ENCODE measurements around the gene LIAS. TPM values are rescaled to one million over a fixed set of nuclear protein-coding genes. Genes with fewer than 3 reads are reported as not detected.

Gene LIAS
- total and polyA plus RNA-seq, 10 of the 15 experiments (the other 5 are each of a cell fraction or from before 2014, with no cell fraction given): 17.9 to 32.3 (median 26.4) TPM

GRCh38 chr4:39427520-39428114 lies 31.2 kb upstream of the LIAS start:
- DNase-seq (ENCODE audit: low read depth, low spot score): no peak
- ATAC-seq: no peak
- ChIA-PET POLR2A (interaction anchor here (0.7 kb wide), 1 partner anchor 246 kb away, joined by 3 read pairs; no protein-coding TSS in a partner anchor), RAD21 (ENCODE audit: unreplicated experiment) (interaction anchor here (0.9 kb wide), 1 partner anchor 10 kb away, joined by 3 read pairs; no protein-coding TSS in a partner anchor), SMC1A (ENCODE audit: uncharacterized antibody, unreplicated experiment) (interaction anchor here (1.0 to 1.1 kb wide), 2 partner anchors 14 to 87 kb away, joined by 3 read pairs; no protein-coding TSS in a partner anchor), CTCF (interaction anchor here (1.1 to 2.5 kb wide), 3 partner anchors 9 to 17 kb away, joined by 3 to 7 read pairs (median 4); no protein-coding TSS in a partner anchor)
- no peaks in the 10 kb centered on the region for H4K20me1 ChIP-seq (ENCODE audit: control insufficient read depth, insufficient read depth)
- no peak overlapping the region for H3K27ac ChIP-seq (ENCODE audit: control insufficient read depth, insufficient read depth)
- no peaks in the 10 kb centered on the region for H3K36me3 ChIP-seq (ENCODE audit: control insufficient read depth in 2 of 2, insufficient read depth in 2 of 2, low read length in 1 of 2)
- WGBS (ENCODE audit: insufficient coverage, insufficient replicate concordance, low lambda C conversion rate, missing lambda C conversion rate): 14% methylated on average over 10 of the region's 10 CpGs
- BruUV-seq (replicated peaks): no TSS peak
- no peak overlapping the region for H3K4me3 ChIP-seq
- H2AFZ ChIP-seq (ENCODE audit: control insufficient read depth, low read depth, low read length): no peak overlapping the region
- intact Hi-C loops (cut with micrococcal nuclease; ENCODE audit: unreplicated experiment): no loop called here
- in situ Hi-C loops (cut with MboI): loop anchor here (25.0 kb wide), 1 partner anchor 515 kb away; no protein-coding TSS in a partner anchor
- no peaks in the 10 kb centered on the region for H3K79me2 ChIP-seq (ENCODE audit: control insufficient read depth, insufficient read depth, low read length)
- H3K9ac ChIP-seq (ENCODE audit: control insufficient read depth, insufficient read depth, low read length): no peak overlapping the region
- H3K9me3 ChIP-seq (replicated peaks; ENCODE audit: control insufficient read depth, insufficient read depth, low read length): no peaks in the 10 kb centered on the region
- H3K4me1 ChIP-seq (ENCODE audit: control insufficient read depth, insufficient read depth, low read length): no peaks in the 10 kb centered on the region
- H3K4me2 ChIP-seq (ENCODE audit: control insufficient read depth, insufficient read depth): no peak overlapping the region
- no peaks in the 10 kb centered on the region; a peak in 1 of 4 replicates for H3K27me3 ChIP-seq (replicated peaks in 1 of 2; ENCODE audit: control insufficient read depth in 2 of 2, insufficient read depth in 2 of 2, low read length in 1 of 2)
- FAIRE-seq: no peak
- TF ChIP-seq CEBPZ (IDR thresholded peaks at IDR 0.05; ENCODE audit: low read depth, low read length): no peak
- TF ChIP-seq GATAD2B (conservative IDR thresholded peaks at IDR 0.05; ENCODE audit: low read depth): no peak
- no peak for TF ChIP-seq HSF1 (IDR thresholded peaks at IDR 0.05; ENCODE audit: low read depth, low read length)
- no peak for TF ChIP-seq PRDM15 (CRISPR knock-in tag; IDR thresholded peaks at IDR 0.05)
- TF ChIP-seq EZH2 (IDR thresholded peaks at IDR 0.05; ENCODE audit: borderline replicate concordance, control insufficient read depth, low read depth, low read length): no peak
- TF ChIP-seq MLLT1 (IDR thresholded peaks at IDR 0.05): no peak
- no peak for TF ChIP-seq TARDBP (IDR thresholded peaks at IDR 0.05; ENCODE audit: borderline replicate concordance)
- no peak for TF ChIP-seq BMI1 (IDR thresholded peaks at IDR 0.05; ENCODE audit: borderline replicate concordance)
- TF ChIP-seq PAX5 (IDR thresholded peaks at IDR 0.05; ENCODE audit: borderline replicate concordance, low read depth, low read length): no peak
- no peak for TF ChIP-seq CBFB (IDR thresholded peaks at IDR 0.05; ENCODE audit: low read depth)
- no peak for TF ChIP-seq MXI1 (IDR thresholded peaks at IDR 0.05; ENCODE audit: low read depth, low read length)
- no peak for TF ChIP-seq TAF1 (IDR thresholded peaks at IDR 0.05; ENCODE audit: borderline replicate concordance, low read depth, low read length)

All from GM12878 (cell line).